ENCODE results near the gene RYR2. TPM values are rescaled to one million over a fixed set of nuclear protein-coding genes. Genes with fewer than 3 reads are reported as not detected.

Gene RYR2
- total RNA-seq, 1 experiment from 2014 or later, result 4.0 TPM

GRCh38 chr1:237763137-237763536, 721.2 kb downstream of the RYR2 start:
- CTCF ChIA-PET, result interaction anchor here (0.7 to 3.6 kb wide), 5 partner anchors 11 to 225 kb away, joined by 3 to 12 read pairs (median 3); no protein-coding TSS in a partner anchor
- peaks cover 4% of the 10 kb centered on the region for H3K36me3 Mint-ChIP-seq (ENCODE audit: insufficient read depth, unreplicated experiment)

DNA sequence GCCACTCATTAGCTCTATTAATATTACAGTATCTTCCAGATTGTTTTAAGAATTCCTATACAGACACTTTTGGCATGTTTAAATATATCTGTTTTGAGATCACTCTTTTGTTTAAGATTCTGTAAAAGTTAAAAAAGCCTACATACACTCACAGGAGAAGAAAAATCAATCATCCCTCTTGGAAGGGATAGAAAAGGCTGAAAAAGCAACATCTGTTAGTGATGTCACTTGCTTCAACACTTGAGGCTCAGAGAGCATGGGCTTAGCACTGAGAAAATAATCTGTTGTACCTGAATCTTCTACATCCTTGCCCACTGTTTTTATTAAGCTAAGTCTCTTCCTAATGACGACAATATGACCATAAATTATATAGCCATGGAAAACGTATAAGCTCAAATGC, 721.8 kb downstream of the RYR2 start:
- BruUV-seq (replicated peaks), result no TSS peak
- H3K27me3 Mint-ChIP-seq (ENCODE audit: insufficient read depth, unreplicated experiment), result no peaks in the 10 kb centered on the region
- DNase-seq (ENCODE audit: unreplicated experiment), result no peak
- ChIA-PET CTCF (interaction anchor here (0.6 to 3.6 kb wide), 6 partner anchors 10 to 171 kb away, joined by 3 to 12 read pairs (median 3); no protein-coding TSS in a partner anchor), POLR2A (interaction anchor here (0.6 to 1.4 kb wide), 2 partner anchors 9 to 16 kb away, joined by 3 to 4 read pairs; no protein-coding TSS in a partner anchor)
- no peak for TF ChIP-seq CTCF (IDR thresholded peaks at IDR 0.05; ENCODE audit: unreplicated experiment)
- intact Hi-C loops (cut with micrococcal nuclease), result no loop called here
- H3K36me3 Mint-ChIP-seq (ENCODE audit: insufficient read depth, unreplicated experiment), result peaks cover 4% of the 10 kb centered on the region
- H3K4me1 Mint-ChIP-seq (ENCODE audit: insufficient read depth, unreplicated experiment), result peaks cover 22% of the 10 kb centered on the region
- H3K27ac Mint-ChIP-seq (ENCODE audit: low read depth, unreplicated experiment), result no peak overlapping the region
- no peaks in the 10 kb centered on the region for H3K9me3 Mint-ChIP-seq (ENCODE audit: unreplicated experiment)
- H3K4me3 Mint-ChIP-seq (ENCODE audit: unreplicated experiment), result no peak overlapping the region

More at GRCh38 chr1:237763137-237763536, 721.2 kb downstream of the RYR2 start:
- Mint-ChIP-seq H3K27ac (ENCODE audit: low read depth, unreplicated experiment) (no peak overlapping the region), H3K9me3 (ENCODE audit: unreplicated experiment) (no peaks in the 10 kb centered on the region), H3K4me3 (ENCODE audit: unreplicated experiment) (no peak overlapping the region), H3K4me1 (ENCODE audit: insufficient read depth, unreplicated experiment) (peaks cover 22% of the 10 kb centered on the region), H3K27me3 (ENCODE audit: insufficient read depth, unreplicated experiment) (no peaks in the 10 kb centered on the region)
- DNase-seq (ENCODE audit: unreplicated experiment), result no peak
- intact Hi-C loops (cut with micrococcal nuclease), result no loop called here
- BruUV-seq (replicated peaks), result no TSS peak
- POLR2A ChIA-PET, result interaction anchor here (1.2 kb wide), 1 partner anchor 13 kb away, joined by 3 read pairs; no protein-coding TSS in a partner anchor
- no peak for TF ChIP-seq CTCF (IDR thresholded peaks at IDR 0.05; ENCODE audit: unreplicated experiment)

- Mint-ChIP-seq H3K27ac (ENCODE audit: low read depth, unreplicated experiment) (no peak overlapping the region), H3K9me3 (ENCODE audit: unreplicated experiment) (no peaks in the 10 kb centered on the region), H3K4me1 (ENCODE audit: insufficient read depth, unreplicated experiment) (no peaks in the 10 kb centered on the region), H3K27me3 (ENCODE audit: insufficient read depth, unreplicated experiment) (no peaks in the 10 kb centered on the region), H3K4me3 (ENCODE audit: unreplicated experiment) (no peak overlapping the region), H3K36me3 (ENCODE audit: insufficient read depth, unreplicated experiment) (no peaks in the 10 kb centered on the region)
- no peak for TF ChIP-seq CTCF (IDR thresholded peaks at IDR 0.05; ENCODE audit: unreplicated experiment)
- ChIA-PET CTCF (interaction anchor here (0.5 to 1.0 kb wide), 5 partner anchors 13 to 90 kb away, joined by 3 to 4 read pairs (median 3); no protein-coding TSS in a partner anchor), POLR2A (interaction anchor here (0.9 kb wide), 2 partner anchors 10 to 974 kb away, joined by 3 read pairs; no protein-coding TSS in a partner anchor)
- no peak for DNase-seq (ENCODE audit: unreplicated experiment)
- intact Hi-C loops (cut with micrococcal nuclease), result no loop called here
- no TSS peak for BruUV-seq (replicated peaks)
Measured at GRCh38 chr1:237769916-237770315, 727.9 kb downstream of the RYR2 start.

DNA sequence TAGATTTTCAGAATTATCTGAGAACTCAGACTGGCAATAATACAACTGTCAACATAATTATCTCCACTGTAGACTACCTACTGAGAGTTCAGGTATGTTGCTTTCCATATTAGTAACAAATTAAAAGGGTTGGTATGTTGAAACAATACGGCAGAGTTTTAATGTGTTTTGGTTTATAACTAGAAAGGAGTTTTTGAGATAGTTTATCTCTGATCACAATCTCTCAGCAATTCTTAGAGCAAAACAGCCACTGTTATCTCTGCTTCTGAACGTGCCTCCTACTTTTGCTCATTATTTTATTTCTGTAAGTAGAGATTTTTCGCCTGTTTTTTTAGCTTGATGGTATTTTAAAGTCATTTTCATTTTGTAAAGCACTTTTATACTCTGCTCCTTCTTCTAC, 730.0 kb downstream of the RYR2 start:
- Mint-ChIP-seq H3K4me1 (ENCODE audit: insufficient read depth, unreplicated experiment) (no peaks in the 10 kb centered on the region), H3K27ac (ENCODE audit: low read depth, unreplicated experiment) (no peak overlapping the region), H3K4me3 (ENCODE audit: unreplicated experiment) (no peak overlapping the region), H3K9me3 (ENCODE audit: unreplicated experiment) (no peaks in the 10 kb centered on the region), H3K36me3 (ENCODE audit: insufficient read depth, unreplicated experiment) (no peaks in the 10 kb centered on the region), H3K27me3 (ENCODE audit: insufficient read depth, unreplicated experiment) (no peaks in the 10 kb centered on the region)
- ChIA-PET CTCF (interaction anchor here (1.0 to 1.6 kb wide), 6 partner anchors 15 to 99 kb away, joined by 3 to 7 read pairs (median 4); no protein-coding TSS in a partner anchor), POLR2A (interaction anchor here (0.7 kb wide), 2 partner anchors 8 to 15 kb away, joined by 3 read pairs; no protein-coding TSS in a partner anchor)
- no peak for TF ChIP-seq CTCF (IDR thresholded peaks at IDR 0.05; ENCODE audit: unreplicated experiment)
- no peak for DNase-seq (ENCODE audit: unreplicated experiment)
- intact Hi-C loops (cut with micrococcal nuclease), result no loop called here
- BruUV-seq (replicated peaks), result no TSS peak

Measured in MCF 10A (cell line).